Uterus (tissue), 2 donors: ENCODE results near the gene ZNF3.

Experiments used
- CTCF ChIP-seq, 4 experiments: fragments of 200-600 bp in 2 of 4; fragments of 450-650 bp in 2 of 4; sonication (generic) in 2 of 4; IDR thresholded peaks; one replicate each; pipeline ENCODE4 v1.5.1; 2016 to 2019; ENCODE audit warnings: antibody characterized with exemption in 4 of 4, mild to moderate bottlenecking in 2 of 4, moderate library complexity in 1 of 4
- POLR2A ChIP-seq, 2 donors: fragments of 450-650 bp; IDR thresholded peaks; one replicate each; pipeline ENCODE4 v1.6.1; 2016; ENCODE audit warnings: antibody characterized with exemption in 2 of 2, mild to moderate bottlenecking in 1 of 2, moderate library complexity in 1 of 2

- no peak for TF ChIP-seq POLR2A (IDR thresholded peaks at IDR 0.05)
- TF ChIP-seq CTCF (IDR thresholded peaks at IDR 0.05), result no peak
Observed at GRCh38 chr7:100106633-100107032, 25.1 kb upstream of the ZNF3 start.
